MM.1S (cell line): Measurements from ENCODE around the gene BCL2L11.

Experiments used
- CTCF ChIP-seq: fragments of 300-600 bp; sonication (generic); IDR thresholded peaks from 2 replicates; pipeline ENCODE4 v1.5.1; 2016; ENCODE audit warnings: antibody characterized with exemption, low read length, mixed read lengths
- EZH2phosphoT487 ChIP-seq: fragments of 300-600 bp; sonication (generic); IDR thresholded peaks from 2 replicates; pipeline ENCODE4 v1.6.1; 2018; ENCODE audit warnings: antibody characterized with exemption, low read length

GRCh38 chr2:111191877-111192276 is 71.2 kb downstream of the BCL2L11 start:
- TF ChIP-seq CTCF = no peak
- TF ChIP-seq EZH2phosphoT487 = no peak
